Measurements from ENCODE around the gene COL18A1.

DNA sequence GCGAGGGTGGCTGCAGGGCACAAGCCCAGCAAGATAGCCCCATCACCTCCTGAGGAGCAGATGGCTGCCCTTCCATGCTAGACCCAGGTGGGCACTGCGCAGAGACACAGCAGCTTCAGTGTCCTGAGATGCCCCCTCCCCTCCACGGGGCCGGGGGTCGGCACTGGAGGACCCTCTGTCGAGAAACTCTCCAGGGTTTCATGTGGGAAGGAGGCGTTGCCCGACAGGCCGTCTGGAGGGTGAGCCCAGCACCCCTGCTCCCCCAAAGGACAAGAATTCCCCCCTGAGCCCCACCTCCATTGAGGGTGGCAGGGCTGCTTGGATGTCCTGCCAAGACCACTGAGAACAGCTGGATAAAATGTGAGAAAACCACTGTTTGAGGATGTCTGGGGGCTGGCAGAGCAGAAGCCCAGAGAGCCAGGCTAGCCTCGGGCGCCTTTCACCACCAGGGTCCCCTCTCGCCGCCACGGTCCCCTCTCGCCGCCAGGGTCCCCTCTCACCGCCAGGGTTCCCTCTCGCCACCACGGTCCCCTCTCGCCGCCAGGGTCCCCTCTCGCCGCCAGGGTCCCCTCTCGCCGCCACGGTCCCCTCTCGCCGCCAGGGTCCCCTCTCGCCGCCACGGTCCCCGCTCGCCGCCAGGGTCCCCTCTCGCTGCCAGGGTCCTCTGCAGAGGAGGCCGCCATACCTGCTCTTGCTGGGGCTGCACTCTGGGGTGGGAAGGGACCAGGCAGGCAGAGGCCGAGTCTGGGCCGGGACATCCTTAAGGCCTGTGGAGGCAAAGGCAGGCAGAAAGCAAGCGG, 93.1 kb downstream of the COL18A1 start:
- TF ChIP-seq, protein P1, sequence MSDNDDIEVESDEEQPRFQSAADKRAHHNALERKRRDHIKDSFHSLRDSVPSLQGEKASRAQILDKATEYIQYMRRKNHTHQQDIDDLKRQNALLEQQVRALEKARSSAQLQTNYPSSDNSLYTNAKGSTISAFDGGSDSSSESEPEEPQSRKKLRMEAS (CRISPR knock-in tag; IDR thresholded peaks at IDR 0.05), result no peak
- TF ChIP-seq TARDBP (IDR thresholded peaks at IDR 0.05), result no peak
- no peak for TF ChIP-seq POLR2A (conservative IDR thresholded peaks at IDR 0.05)
- TF ChIP-seq, protein P2, sequence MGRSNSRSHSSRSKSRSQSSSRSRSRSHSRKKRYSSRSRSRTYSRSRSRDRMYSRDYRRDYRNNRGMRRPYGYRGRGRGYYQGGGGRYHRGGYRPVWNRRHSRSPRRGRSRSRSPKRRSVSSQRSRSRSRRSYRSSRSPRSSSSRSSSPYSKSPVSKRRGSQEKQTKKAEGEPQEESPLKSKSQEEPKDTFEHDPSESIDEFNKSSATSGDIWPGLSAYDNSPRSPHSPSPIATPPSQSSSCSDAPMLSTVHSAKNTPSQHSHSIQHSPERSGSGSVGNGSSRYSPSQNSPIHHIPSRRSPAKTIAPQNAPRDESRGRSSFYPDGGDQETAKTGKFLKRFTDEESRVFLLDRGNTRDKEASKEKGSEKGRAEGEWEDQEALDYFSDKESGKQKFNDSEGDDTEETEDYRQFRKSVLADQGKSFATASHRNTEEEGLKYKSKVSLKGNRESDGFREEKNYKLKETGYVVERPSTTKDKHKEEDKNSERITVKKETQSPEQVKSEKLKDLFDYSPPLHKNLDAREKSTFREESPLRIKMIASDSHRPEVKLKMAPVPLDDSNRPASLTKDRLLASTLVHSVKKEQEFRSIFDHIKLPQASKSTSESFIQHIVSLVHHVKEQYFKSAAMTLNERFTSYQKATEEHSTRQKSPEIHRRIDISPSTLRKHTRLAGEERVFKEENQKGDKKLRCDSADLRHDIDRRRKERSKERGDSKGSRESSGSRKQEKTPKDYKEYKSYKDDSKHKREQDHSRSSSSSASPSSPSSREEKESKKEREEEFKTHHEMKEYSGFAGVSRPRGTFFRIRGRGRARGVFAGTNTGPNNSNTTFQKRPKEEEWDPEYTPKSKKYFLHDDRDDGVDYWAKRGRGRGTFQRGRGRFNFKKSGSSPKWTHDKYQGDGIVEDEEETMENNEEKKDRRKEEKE (IDR thresholded peaks at IDR 0.05; ENCODE audit: borderline replicate concordance in 1 of 2, control insufficient read depth in 1 of 2, low read depth in 2 of 2, low read length in 1 of 2), result no peak
- no peak for TF ChIP-seq ZNF41 (CRISPR knock-in tag; conservative IDR thresholded peaks at IDR 0.05)
- TF ChIP-seq ZNF239 (CRISPR knock-in tag; IDR thresholded peaks at IDR 0.05), result no peak
- TF ChIP-seq EWSR1 (IDR thresholded peaks at IDR 0.05; ENCODE audit: borderline replicate concordance, low read depth, partially characterized antibody), result no peak
- TF ChIP-seq FOSL1 (tag; conservative IDR thresholded peaks at IDR 0.05), result no peak
- no peak for TF ChIP-seq NFRKB (IDR thresholded peaks at IDR 0.05; ENCODE audit: low read depth)
- TF ChIP-seq, protein P3, sequence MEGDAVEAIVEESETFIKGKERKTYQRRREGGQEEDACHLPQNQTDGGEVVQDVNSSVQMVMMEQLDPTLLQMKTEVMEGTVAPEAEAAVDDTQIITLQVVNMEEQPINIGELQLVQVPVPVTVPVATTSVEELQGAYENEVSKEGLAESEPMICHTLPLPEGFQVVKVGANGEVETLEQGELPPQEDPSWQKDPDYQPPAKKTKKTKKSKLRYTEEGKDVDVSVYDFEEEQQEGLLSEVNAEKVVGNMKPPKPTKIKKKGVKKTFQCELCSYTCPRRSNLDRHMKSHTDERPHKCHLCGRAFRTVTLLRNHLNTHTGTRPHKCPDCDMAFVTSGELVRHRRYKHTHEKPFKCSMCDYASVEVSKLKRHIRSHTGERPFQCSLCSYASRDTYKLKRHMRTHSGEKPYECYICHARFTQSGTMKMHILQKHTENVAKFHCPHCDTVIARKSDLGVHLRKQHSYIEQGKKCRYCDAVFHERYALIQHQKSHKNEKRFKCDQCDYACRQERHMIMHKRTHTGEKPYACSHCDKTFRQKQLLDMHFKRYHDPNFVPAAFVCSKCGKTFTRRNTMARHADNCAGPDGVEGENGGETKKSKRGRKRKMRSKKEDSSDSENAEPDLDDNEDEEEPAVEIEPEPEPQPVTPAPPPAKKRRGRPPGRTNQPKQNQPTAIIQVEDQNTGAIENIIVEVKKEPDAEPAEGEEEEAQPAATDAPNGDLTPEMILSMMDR (IDR thresholded peaks at IDR 0.05 in 2 of 3, conservative IDR thresholded peaks at IDR 0.05 in 1 of 3; ENCODE audit: insufficient read depth in 2 of 3, low read depth in 1 of 3, low read length in 3 of 3), result no peak
- no peak for TF ChIP-seq SP2 (IDR thresholded peaks at IDR 0.05; ENCODE audit: extremely low read depth, low read depth, low read length, poor library complexity, severe bottlenecking)
- no peak for TF ChIP-seq BRCA1 (IDR thresholded peaks at IDR 0.05)
- no peak for TF ChIP-seq BRCA1 (CRISPR knock-in tag; IDR thresholded peaks at IDR 0.05)
